HG02763 (cell line): ENCODE measurements around the gene NCS1.

Experiments
- ATAC-seq: cut with Tn5 transposase; IDR thresholded peaks from one replicate; pipeline ENCODE4 v1.9.1; 2021; ENCODE audit warnings: mild to moderate bottlenecking, moderate library complexity; ENCODE audit not compliant: unreplicated experiment

The NCS1 gene

GRCh38 chr9:130284690-130285089, 112.5 kb downstream of the NCS1 start:
- ATAC-seq: no peak

DNA sequence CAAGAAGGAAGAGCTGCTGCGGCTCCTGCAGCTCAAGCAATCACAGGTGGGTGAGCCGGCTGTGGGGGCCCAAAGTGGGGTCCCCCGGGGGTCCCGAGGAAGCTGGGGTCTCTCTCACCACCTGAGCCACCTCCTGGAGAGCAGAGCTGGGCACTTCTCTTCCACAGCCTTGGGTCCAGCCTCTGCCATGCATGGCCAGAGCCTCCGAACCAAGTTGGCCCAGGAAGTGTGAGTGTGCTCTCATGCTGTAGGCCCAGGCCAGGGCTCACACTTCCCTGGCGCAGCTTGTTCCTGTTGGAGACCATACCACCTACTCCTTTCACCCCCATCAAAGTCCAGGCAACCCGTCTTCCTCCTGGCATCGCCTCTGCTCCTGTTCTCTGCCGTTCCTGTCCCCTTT, 113.1 kb downstream of the NCS1 start:
- ATAC-seq: no peak

GRCh38 chr9:130286072-130286770, 114.0 kb downstream of the NCS1 start:
- no peak for ATAC-seq
